Lower leg skin (tissue), 3 donors: Measurements from ENCODE around the gene NOC2L.

Experiments used
- CTCF ChIP-seq, 3 donors: fragments of 450-650 bp; IDR thresholded peaks; one replicate each; pipeline ENCODE4 v1.5.1; 2016; ENCODE audit warnings: antibody characterized with exemption in 3 of 3, mild to moderate bottlenecking in 3 of 3, moderate library complexity in 2 of 3
- POLR2A ChIP-seq, 2 donors: fragments of 450-650 bp; IDR thresholded peaks; one replicate each; pipeline ENCODE4 v1.6.1; 2016 to 2017; ENCODE audit warnings: antibody characterized with exemption in 2 of 2, mild to moderate bottlenecking in 1 of 2, moderate library complexity in 1 of 2

- TF ChIP-seq CTCF (IDR thresholded peaks at IDR 0.05) (no peak), POLR2A (IDR thresholded peaks at IDR 0.05) (no peak)
These were observed 45.4 kb downstream of the NOC2L start for GRCh38 chr1:913491-914130.
